Sigmoid colon (tissue), 4 donors: ENCODE data around the gene SLC7A6.

Experiments
- EP300 ChIP-seq, 4 donors: sonication (generic); formaldehyde crosslinking; IDR thresholded peaks; one replicate each; pipeline ENCODE4 v1.6.1; 2017; ENCODE audit warnings: antibody characterized with exemption in 4 of 4
- POLR2A ChIP-seq, 2 donors: fragments of 450-650 bp; IDR thresholded peaks; one replicate each; pipeline ENCODE4 v1.6.1; 2016; ENCODE audit warnings: antibody characterized with exemption in 2 of 2, mild to moderate bottlenecking in 2 of 2, moderate library complexity in 2 of 2
- POLR2AphosphoS5 ChIP-seq, 4 donors: sonication (generic); formaldehyde crosslinking; IDR thresholded peaks; one replicate each; pipeline ENCODE4 v1.6.1; 2017; ENCODE audit warnings: antibody characterized with exemption in 4 of 4
- TF ChIP-seq, protein P1 (sequence below), 4 experiments: fragments of 450-650 bp in 3 of 4; fragments of 200-600 bp in 1 of 4; IDR thresholded peaks; one replicate each; pipeline ENCODE4 v1.5.1; 2016 to 2019; ENCODE audit warnings: antibody characterized with exemption in 4 of 4, mild to moderate bottlenecking in 3 of 4, moderate library complexity in 2 of 4

DNA sequence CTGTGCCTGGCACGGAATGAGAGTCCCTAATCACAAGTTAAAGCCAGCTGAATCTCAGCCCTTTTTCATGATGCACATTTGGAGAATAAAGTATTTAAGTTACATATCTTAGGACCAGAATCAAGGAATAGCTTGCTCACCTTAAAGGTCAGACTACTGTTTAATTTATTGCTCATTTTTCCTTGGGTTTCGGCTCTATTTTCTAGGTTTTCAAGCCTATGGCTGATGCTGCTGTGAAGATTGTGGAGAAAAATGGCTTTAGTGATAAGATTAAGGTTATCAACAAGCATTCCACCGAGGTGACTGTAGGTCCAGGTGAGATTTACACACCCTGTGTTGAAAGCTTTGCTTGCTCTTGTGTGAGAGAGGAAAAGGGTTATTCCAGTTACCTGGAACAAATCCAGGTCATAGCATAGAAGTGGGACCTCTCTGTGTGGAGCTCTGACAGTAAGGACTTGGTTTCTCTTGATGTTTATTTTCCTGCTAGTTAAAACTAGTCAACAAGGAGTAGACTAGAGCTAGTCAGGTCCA is 64.6 kb downstream of the SLC7A6 start:
- TF ChIP-seq EP300 (IDR thresholded peaks at IDR 0.05) (no peak), POLR2AphosphoS5 (IDR thresholded peaks at IDR 0.05) (no peak), POLR2A (IDR thresholded peaks at IDR 0.05) (no peak)
- TF ChIP-seq, protein P1, sequence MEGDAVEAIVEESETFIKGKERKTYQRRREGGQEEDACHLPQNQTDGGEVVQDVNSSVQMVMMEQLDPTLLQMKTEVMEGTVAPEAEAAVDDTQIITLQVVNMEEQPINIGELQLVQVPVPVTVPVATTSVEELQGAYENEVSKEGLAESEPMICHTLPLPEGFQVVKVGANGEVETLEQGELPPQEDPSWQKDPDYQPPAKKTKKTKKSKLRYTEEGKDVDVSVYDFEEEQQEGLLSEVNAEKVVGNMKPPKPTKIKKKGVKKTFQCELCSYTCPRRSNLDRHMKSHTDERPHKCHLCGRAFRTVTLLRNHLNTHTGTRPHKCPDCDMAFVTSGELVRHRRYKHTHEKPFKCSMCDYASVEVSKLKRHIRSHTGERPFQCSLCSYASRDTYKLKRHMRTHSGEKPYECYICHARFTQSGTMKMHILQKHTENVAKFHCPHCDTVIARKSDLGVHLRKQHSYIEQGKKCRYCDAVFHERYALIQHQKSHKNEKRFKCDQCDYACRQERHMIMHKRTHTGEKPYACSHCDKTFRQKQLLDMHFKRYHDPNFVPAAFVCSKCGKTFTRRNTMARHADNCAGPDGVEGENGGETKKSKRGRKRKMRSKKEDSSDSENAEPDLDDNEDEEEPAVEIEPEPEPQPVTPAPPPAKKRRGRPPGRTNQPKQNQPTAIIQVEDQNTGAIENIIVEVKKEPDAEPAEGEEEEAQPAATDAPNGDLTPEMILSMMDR (IDR thresholded peaks at IDR 0.05), result no peak
